T-helper 1 cell (primary cell): ENCODE results near the gene LRRC74A.
"Not testable (repeated sequence)": the region's sequence is repeated elsewhere in the genome, so short reads cannot be mapped to it uniquely, and the experiment has no call there.

Source experiments
- DNase-seq, 5 donors: peaks; one replicate each; pipeline ENCODE4 v3.0.0-alpha.2; 2012 to 2020

The LRRC74A gene

DNA sequence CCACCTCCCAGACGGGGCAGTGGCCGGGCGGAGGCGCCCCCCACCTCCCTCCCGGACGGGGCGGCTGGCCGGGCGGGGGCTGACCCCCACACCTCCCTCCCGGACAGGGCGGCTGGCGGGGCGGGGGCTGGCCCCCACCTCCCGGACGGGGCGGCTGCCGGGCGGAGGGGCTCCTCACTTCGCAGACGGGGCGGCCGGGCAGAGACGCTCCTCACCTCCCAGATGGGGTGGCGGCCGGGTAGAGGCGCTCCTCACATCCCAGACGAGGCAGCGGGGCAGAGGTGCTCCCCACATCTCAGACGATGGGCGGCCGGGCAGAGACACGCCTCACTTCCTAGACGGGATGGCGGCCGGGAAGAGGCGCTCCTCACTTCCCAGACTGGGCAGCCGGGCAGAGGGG is 71.8 kb downstream of the LRRC74A start:
- DNase-seq, result not testable (repeated sequence)

DNA sequence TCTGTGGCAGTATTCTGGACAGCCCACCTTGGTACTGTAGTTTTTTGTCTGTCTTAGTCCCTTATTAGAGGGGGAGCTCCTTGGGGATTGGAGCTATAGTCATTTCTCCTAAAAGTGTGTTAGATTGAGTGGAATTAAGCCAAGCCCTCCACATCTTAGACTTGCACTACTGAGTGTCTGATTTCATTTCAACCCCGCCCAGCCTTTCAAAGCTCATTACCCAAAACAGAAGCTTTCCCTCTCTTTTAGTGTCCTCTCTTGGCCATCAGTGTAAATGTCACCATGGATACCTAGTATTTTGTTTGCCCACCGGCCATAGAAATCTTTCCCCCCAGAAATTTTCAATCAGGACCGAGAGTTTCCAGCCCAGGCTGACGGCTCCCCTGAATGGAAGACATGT is 74.5 kb downstream of the LRRC74A start:
- DNase-seq, result no peak

DNA sequence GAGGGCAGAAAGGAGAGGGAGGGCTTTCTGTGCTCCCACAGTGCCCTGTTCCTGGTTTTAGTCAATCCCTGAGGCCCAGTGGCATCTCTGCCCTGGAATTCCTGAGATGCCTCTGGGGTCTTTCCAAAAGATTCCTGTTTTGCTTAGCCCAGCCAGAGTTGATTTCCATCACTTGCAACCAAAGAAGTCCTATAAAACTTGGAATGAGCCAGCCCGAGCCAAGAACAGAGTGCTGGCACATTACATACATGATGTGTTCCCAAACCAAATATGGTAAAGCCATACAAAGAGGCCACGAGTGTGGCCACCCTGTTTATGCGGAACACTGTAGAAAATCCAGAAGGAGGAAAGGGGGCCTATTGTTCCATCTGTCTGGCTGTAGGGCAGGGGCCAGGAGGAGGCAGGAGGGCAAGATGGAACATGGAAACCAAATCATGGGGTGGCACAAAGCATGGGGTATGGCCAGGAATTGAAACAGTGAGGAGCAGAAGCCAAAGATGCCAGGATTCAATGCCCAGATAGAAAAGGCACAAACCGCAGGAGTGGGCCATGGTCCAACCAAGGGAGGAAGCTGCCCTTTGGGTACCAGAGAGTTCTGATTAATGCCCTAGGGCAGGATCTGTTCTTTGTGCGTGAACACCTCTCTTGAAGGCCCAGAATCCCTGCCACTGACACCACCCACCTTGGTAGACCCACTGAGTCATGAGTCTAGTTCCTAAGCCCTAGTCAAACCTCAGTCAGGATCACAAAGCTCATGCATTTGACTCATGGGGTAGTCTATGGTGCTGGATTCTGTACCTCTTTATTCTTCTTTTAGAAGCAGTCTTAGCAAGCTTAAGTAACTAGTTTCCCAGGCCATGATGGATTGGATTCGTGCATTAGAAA is 75.2 kb downstream of the LRRC74A start:
- no peak for DNase-seq

DNA sequence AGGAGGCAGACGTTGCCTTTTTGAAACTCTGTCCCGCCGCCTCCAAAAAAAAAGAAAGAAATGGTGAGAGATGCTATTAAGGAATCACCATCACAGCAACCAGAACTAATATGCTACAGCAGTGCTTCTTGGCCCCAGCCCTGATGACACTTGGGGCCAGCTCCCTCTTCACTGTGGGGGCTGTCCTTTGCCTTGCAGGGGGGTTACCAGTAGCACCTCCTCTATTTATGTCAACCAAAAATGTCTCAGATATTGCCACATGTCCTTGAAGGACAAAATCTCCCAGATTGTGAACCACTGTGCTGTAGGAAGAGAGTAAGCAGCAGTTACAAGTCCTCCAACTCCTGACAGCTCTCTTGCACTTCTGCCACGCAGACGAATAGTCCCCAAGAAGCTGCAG is 76.4 kb downstream of the LRRC74A start:
- DNase-seq, result no peak

DNA sequence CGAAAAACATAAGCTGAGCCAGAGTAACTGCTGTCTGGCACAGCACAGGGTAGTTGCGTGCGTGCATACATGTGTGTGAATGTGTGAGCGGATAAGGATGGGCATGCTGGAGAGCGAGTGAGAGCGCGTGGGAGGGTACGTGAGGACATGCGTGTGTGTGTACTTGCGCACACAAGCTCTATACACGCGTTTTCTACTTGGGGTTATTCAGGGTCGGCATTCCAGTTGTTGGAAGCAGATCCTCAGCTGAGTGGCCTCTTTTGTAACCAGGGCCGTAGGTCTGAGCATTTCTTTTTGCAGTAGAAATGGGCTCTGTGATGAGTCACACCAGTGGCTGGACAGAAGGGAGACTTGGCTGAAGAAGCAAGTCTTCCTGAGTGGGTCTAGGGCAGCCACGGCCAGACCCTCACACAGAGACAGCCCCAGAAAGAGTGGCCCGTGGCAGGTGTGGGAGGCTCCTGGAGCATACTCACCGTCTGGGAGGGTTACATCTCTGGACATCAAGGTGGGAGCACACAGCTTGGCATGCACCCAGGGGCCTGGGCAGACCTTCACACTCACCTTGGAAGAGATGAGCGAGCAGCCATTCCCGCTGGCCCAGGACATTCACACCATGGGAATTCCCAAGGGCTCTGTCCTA is 78.0 kb downstream of the LRRC74A start:
- DNase-seq, result no peak

DNA sequence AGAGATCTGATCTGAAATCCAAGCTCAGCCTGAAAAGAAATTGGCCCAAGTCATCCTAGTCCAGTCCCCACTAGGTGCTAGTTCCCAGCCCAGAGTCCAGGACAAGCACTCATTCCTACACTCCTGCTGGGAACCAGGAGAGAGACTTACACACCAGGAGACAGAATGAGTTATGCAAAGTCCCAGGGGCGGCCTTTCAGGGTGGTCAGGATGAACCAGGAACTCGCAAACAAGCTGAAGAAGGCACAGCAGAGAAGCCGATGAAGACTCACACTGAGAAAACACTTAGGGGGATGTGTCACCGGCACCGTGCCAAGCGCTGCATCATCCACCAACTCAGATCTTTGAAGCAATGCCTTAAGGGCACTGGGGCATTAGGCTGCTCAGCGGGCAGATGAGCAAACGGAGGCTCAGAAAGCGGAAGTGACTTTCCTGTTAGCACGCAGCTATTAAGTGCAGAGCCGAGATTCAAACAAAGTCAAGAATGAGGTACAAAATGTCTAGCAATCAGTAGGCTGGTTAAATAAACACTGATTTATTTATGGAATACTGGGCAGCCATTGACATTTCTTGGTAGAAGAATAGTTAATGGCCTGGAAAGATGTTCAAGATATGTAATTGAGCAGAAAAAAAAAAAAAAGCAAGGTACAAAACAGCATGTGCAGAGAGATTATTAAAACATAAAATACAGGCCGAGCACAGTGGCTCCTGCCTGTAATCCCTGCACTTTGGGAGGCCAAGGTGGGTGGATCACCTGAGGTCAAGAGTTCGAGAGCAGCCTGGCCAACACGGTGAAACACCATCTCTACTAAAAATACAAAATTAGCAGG is 78.7 kb downstream of the LRRC74A start:
- peak in 3 of 5 donors; percentile 24 to 82 (median 41) for DNase-seq

DNA sequence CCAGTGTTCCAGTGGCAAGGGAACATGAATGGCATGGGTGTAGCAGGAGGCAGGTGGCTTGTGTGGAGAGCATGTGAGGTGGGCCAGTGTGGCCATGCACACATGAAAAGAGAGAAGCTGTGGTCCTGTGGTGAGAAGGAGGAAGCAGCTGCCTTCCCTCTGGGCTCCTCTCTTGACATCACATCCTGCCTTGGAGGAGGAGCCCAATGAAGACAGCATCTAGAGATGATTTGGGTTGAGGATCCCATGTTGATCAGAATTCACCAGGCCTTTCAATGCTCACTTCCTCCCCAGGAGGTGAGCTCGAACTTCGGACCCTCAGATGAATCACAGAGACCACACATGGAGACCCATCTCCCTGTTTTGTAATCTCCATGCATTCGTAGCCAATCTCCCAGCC is 82.6 kb downstream of the LRRC74A start:
- peak in 2 of 5 donors; percentile 32 to 87 for DNase-seq

DNA sequence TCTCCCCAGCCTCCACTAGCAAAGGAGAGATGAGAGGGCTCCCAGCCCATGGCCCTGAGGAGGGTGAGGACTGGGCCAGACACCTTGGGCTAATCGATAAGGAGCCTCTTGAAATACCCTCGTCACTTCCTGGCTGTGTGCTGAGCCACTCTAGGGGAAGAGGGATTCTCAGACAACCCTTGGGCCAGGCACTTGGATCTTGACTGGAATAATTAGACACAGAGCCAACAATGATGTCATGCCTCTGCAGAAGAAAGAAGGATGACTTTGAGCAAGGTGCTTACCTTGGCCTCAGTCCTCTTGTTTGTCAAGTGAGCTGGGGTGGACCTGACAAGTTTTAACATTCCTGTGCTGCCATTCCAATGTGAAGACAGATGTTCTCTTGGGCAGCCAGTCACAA is 83.1 kb downstream of the LRRC74A start:
- no peak for DNase-seq

DNA sequence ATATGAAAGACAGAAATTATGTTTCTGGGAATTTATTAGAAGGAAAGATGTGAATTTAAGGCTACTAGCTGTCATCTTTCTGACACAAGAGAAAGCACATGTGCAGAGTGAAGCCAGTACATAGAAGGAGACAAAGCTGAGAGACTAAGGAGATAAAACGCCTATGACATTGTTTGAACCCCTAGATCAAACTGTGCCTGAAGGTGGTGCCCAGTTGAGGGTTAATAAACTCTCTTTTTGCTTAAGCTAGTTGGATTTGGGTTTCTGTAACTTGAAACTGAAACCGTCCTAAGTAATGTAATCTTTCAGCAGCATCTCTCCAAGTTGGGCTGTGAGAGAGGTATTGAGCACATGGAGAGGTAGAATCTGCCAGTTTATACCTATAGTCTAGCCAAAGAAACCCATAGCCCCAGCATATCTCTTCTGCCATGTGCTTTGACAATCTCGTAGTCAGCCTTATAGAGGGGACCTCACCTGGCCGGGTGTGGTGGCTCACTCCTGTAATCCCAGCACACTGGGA is 84.2 kb downstream of the LRRC74A start:
- peak in 1 of 5 donors; percentile 20 for DNase-seq

DNA sequence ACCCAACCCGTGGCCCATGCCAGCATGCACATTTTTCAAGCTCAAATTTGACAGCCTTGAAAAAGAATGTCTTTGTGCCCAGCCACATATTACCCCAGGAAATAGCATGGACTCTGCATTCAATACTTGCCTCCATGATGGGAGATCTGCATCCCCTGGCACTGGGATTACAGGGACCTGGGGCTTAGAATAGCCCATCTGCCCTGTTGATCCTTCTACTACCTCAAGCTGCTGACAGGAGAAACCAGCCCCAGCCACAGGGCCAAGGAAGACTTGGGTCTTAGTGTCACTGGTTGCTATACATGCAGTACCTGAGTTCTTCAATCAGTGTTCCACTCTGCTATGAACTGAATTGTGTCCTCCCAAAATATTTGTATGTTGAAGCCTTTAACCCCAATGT is 85.3 kb downstream of the LRRC74A start:
- no peak for DNase-seq

DNA sequence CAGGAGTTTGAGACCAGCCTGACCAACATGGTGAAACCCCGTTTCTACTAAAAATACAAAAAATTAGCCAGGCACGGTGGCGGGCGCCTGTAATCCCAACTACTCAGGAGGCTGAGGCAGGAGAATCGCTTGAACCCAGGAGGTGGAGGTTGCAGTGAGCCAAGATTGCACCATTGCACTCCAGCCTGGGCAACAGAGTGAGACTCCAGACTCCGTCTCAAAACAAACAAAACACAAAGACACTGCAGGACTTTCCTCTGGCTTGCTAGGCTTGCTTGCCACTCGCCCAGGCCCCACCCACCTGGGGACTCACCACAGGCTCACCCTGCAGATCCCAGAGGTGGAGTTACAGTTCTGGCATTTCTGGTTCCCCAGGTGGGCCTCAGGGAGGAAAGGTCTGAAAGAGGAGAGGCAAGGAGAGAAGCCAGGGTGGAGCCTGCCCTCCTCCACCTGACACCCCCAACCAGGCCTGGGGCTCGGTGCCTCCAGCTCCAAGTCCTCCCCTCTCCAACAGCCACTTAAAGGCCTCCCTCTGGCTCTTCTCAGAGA is 88.4 kb downstream of the LRRC74A start:
- DNase-seq, result not testable (repeated sequence)

DNA sequence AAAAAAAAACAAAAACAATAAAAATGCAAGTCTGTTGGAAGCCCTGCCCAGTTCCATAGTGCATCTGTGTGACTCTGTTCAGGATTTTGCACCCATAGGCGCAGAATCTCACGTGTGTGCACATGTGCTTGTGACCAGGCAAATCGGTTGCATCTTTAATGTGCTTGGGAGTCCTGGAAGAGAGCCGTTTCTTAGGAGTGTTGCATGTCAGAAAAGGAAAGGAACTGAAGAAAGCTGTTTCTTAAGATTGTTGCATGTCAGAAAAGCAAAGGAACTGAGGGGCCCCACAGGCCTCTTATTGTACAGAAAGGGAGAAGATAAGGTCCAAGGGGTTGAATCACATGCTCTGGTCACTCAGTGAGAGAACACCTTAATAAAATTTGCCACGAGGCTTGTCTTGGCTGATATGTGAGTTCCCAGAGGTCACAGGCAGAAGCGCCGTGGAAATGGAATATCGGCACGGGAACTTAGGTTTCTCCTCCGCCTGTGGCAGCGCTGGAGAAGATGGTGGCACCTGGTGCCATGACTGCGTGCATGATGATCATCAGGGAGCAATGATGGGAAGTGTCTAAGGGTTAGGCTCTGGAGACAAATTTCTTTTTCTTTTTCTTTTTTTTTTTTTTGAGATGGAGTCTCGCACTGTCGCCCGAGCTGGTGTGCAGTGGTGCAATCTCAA is 90.0 kb downstream of the LRRC74A start:
- no peak for DNase-seq

DNA sequence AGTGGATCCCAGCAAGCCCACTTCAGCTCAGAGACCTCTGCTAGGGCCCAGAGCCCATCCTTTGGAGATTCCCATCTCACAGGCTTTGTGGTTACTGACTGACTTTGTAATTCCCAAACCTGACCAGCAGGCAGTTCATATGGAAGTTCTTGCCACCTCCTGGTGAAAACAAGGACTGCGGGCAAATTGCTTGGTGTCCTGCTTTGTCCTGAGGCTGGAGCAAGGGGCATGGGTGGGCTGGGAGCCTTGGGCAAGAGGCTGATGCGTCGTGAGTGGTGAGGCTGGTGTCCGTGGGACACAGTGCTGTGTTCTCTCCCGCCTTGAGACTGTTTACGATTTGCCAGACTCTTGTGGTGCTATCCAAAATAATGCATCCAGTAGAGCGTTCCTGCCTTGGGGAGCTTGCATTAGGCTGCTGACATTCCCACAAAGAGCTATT is 91.0 kb downstream of the LRRC74A start:
- no peak for DNase-seq

DNA sequence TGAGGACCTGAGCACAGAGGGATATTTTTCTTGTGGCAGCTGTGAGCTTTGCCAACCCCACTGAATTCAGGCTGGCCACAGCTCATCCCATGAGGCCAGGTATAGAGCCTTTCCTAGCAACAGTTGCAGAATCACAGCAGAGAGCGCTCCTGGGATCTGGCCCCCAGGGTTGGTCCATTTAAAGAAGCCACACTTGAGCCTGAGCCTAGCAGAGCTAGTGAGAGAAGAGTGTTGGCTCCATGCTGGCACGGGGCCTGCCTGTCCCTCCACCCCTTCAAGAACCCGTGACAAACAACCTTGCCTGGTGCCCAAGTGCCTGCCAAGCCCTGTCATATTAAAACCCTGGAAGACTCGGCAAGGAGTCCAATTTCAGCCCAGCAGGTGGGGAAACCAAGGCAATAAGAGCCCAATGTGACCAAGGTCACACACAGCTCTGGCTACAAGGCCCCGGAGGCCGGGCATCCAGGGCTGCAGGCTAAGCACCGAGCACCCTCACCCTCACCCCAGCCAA is 91.6 kb downstream of the LRRC74A start:
- no peak for DNase-seq

DNA sequence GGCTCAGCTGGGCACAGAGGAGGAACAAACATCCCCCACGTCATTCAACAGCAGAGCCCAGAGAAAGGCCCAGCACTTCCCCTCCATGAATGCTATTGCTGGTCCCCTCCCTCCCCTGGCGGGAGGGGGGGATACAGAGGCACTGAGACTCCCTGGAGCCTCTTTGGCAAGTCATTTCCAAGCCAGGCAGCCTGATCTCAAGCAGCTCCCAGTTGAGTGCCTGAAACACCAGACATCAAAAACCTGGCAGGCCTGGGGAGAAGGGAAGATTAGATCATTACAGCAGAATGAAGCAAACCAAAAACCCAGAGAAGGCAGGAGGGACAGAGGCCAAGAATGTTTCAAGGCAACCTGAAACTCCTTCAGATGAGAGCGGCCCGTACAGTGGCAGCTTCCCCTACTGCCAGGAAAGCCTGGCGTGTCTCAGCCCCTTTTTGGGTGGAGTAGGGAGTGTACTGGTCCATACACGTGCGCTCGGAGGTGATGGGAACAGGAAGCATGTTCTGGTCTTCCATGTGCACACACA is 92.1 kb downstream of the LRRC74A start:
- DNase-seq, result no peak

DNA sequence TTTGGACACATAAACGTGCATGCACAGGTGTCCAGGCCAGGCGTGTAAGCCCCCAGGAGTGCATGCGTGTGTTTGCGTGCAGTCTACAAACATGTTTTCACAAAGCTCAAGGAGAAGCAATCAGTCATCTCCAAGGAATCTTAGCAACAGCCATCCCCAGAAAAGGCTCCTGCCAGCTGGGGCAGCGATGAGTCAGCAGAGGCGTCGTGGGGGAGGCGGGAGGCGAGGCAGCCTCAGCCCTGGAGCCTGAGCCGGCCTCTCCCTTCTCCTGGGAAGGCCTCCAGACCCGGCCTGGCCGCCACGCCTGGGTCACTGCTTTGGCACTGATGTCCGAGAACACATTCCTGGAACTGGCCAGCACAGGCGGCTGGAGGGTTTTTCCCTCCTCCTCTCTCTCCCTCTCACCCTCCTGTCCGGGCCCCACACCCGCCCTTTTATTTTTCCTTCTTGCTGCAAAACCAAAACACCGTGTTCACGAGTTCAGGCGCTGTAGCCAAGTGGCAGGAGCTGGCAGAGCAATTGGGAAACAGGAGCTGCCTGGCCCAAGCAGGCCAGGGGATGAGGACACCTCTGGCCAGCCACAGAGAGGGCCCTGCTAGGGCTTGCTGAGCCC is 92.7 kb downstream of the LRRC74A start:
- DNase-seq, result no peak
